NCI-H2171 treated with DMSO at 0.1 percent for 48 hours (cell line): Measurements from ENCODE around the gene DNAJC7.
A peak's percentile ranks its signal among the peaks of the same experiment; 100 is the strongest.

Experiments
- DNase-seq: peaks from one replicate; lab custom pipeline; 2025; lab: John Stamatoyannopoulos, UW

DNAJC7 gene

GRCh38 chr17:42016941-42017865 lies at the start of gene DNAJC7:
Gene DNAJC7, minus strand, starts transcription at chr17:42017439. Its CDS starts 23 bp downstream, at chr17:42017416.
- peak; percentile 99 for DNase-seq

GRCh38 chr17:42065201-42065600 lies 48.0 kb upstream of the DNAJC7 start:
- no peak for DNase-seq

GRCh38 chr17:42062681-42063080 lies 45.4 kb upstream of the DNAJC7 start:
- no peak for DNase-seq

GRCh38 chr17:42061646-42062487 lies 44.6 kb upstream of the DNAJC7 start:
- peak; percentile 32 for DNase-seq

GRCh38 chr17:42060231-42060630 lies 43.0 kb upstream of the DNAJC7 start:
- DNase-seq: no peak

GRCh38 chr17:42059815-42060214 lies 42.6 kb upstream of the DNAJC7 start:
- DNase-seq: no peak

- peak; percentile 38 for DNase-seq
These were observed 40.8 kb upstream of the DNAJC7 start for GRCh38 chr17:42058063-42058462.

GRCh38 chr17:42056635-42057034 lies 39.4 kb upstream of the DNAJC7 start:
- no peak for DNase-seq

- DNase-seq: no peak
These were observed 38.3 kb upstream of the DNAJC7 start for GRCh38 chr17:42055496-42055895.

- DNase-seq: no peak
These were observed 37.8 kb upstream of the DNAJC7 start for GRCh38 chr17:42055027-42055426.

- DNase-seq: no peak
These were observed 36.7 kb upstream of the DNAJC7 start for GRCh38 chr17:42053731-42054500.

- no peak for DNase-seq
These were observed 35.2 kb upstream of the DNAJC7 start for GRCh38 chr17:42052346-42052877.

GRCh38 chr17:42051645-42052044 lies 34.4 kb upstream of the DNAJC7 start:
- DNase-seq: no peak

- no peak for DNase-seq
These were observed 33.8 kb upstream of the DNAJC7 start for GRCh38 chr17:42051013-42051400.

- peak; percentile 68 for DNase-seq
These were observed 33.3 kb upstream of the DNAJC7 start, which contains the start of gene C17orf113 for GRCh38 chr17:42050393-42051012. Gene C17orf113, minus strand, starts transcription at chr17:42050601. Its CDS starts 7,225 bp downstream, at chr17:42043376.

GRCh38 chr17:42049834-42050392 lies 32.7 kb upstream of the DNAJC7 start:
- DNase-seq: no peak

- DNase-seq: no peak
These were observed 30.1 kb upstream of the DNAJC7 start for GRCh38 chr17:42047343-42047742.

- DNase-seq: no peak
These were observed 28.5 kb upstream of the DNAJC7 start for GRCh38 chr17:42045719-42046118.

GRCh38 chr17:42042598-42043319 lies 25.5 kb upstream of the DNAJC7 start:
- DNase-seq: no peak

- DNase-seq: no peak
These were observed 24.4 kb upstream of the DNAJC7 start for GRCh38 chr17:42041619-42042018.
